Hepatocyte (in vitro differentiated cells): ENCODE data around the gene ZNF569. TPM values are rescaled to one million over a fixed set of nuclear protein-coding genes. Genes with fewer than 3 reads are reported as not detected.
A peak's percentile ranks its signal among the peaks of the same experiment; 100 is the strongest.

Experiments
- DNase-seq: peaks from one replicate; pipeline ENCODE4 v3.0.0-alpha.2; 2016; ENCODE audit warnings: low spot score
- H2AFZ ChIP-seq: fragments of 200-600 bp; sonication (generic); 2 replicates; pipeline ENCODE4 v1.6.0; 2016; ENCODE audit warnings: antibody characterized with exemption, mild to moderate bottlenecking
- H3K27ac ChIP-seq: fragments of 200-600 bp; sonication (generic); 2 replicates; pipeline ENCODE4 v1.5.1; 2016; ENCODE audit warnings: mild to moderate bottlenecking
- H3K27me3 ChIP-seq: fragments of 200-600 bp; sonication (generic); 2 replicates; pipeline ENCODE4 v1.6.1; 2016
- H3K36me3 ChIP-seq: fragments of 200-600 bp; sonication (generic); replicated peaks from 2 replicates; pipeline ENCODE4 v1.5.1; 2016; ENCODE audit warnings: low read depth; ENCODE audit not compliant: insufficient read depth
- H3K4me1 ChIP-seq: fragments of 200-600 bp; sonication (generic); 2 replicates; pipeline ENCODE4 v1.5.1; 2016; ENCODE audit warnings: mild to moderate bottlenecking, moderate library complexity; ENCODE audit not compliant: insufficient read depth
- H3K4me2 ChIP-seq: fragments of 200-600 bp; sonication (generic); 2 replicates; pipeline ENCODE4 v1.6.0; 2016
- H3K4me3 ChIP-seq: fragments of 200-600 bp; sonication (generic); 2 replicates; pipeline ENCODE4 v1.5.1; 2016; ENCODE audit warnings: mild to moderate bottlenecking
- H3K79me2 ChIP-seq: fragments of 200-600 bp; sonication (generic); 2 replicates; pipeline ENCODE4 v1.6.0; 2017; ENCODE audit warnings: mild to moderate bottlenecking
- H3K9me2 ChIP-seq: fragments of 200-600 bp; sonication (generic); replicated peaks from 2 replicates; pipeline ENCODE4 v1.6.0; 2017; ENCODE audit warnings: mild to moderate bottlenecking; ENCODE audit not compliant: insufficient read depth
- H3K9me3 ChIP-seq: fragments of 200-600 bp; sonication (generic); 2 replicates; pipeline ENCODE4 v1.5.1; 2016; ENCODE audit warnings: low read depth, mild to moderate bottlenecking
- H4K20me1 ChIP-seq: fragments of 200-600 bp; sonication (generic); 2 replicates; pipeline ENCODE4 v1.6.0; 2016; ENCODE audit warnings: mild to moderate bottlenecking; ENCODE audit not compliant: insufficient read depth, poor library complexity, severe bottlenecking
- EZH2 ChIP-seq: fragments of 200-600 bp; sonication (generic); IDR thresholded peaks from 2 replicates; pipeline ENCODE4 v1.6.1; 2016; ENCODE audit warnings: antibody characterized with exemption, mild to moderate bottlenecking, borderline replicate concordance
- EZH2phosphoT487 ChIP-seq: fragments of 200-600 bp; sonication (generic); IDR thresholded peaks from one replicate; pipeline ENCODE4 v1.6.1; 2018; ENCODE audit warnings: antibody characterized with exemption, mild to moderate bottlenecking, low read depth, moderate library complexity; ENCODE audit not compliant: unreplicated experiment, severe bottlenecking
- WGBS: methylation state at CpG from one replicate; pipeline ENCODE4 v1.1.6; 2016; ENCODE audit warnings: low lambda C conversion rate; ENCODE audit errors: missing lambda C conversion rate; 5-methylcytosine and 5-hydroxymethylcytosine counted together
- polyA plus RNA-seq: library from polyadenylated mRNA; unstranded; fragments of >200 nt; fragmentation: Nextera tagmentation; extraction: Ambion mirVana; gene quantifications from 2 replicates; pipeline ENCODE4 v1.2.1, GENCODE V29; 2016
- total RNA-seq: library from RNA; depleted of rRNA; stranded (reverse); fragments of >200 nt; gene quantifications from 2 replicates; pipeline ENCODE4 v1.2.3, GENCODE V29; 2014
- TF ChIP-seq, protein P1 (sequence below): fragments of 200-600 bp; sonication (generic); IDR thresholded peaks from 2 replicates; pipeline ENCODE4 v1.5.1; 2016; ENCODE audit warnings: antibody characterized with exemption, mild to moderate bottlenecking; ENCODE audit not compliant: poor library complexity

Gene ZNF569
- total and polyA plus RNA-seq, 2 experiments from 2014 or later, result 3.6 to 5.9 TPM

DNA sequence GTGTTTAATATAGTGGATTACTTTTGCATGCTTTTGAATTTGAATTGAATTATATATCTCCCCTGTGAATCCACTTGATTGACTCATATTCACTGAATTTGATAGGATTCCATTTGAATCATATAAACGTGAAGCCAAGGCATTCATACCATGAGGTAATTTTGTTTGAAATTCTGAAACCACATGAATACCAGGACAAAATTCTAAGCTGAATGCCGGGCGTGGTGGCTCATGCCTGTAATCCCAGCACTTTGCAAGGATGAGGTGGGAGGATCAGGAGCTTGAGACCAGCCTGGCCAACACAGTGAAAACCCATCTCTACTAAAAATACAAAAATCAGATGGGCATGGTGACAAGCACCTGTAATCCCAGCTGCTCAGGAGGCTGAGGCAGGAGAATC, 43.9 kb upstream of the ZNF569 start:
- DNase-seq, result no peak
- Histone ChIP-seq H3K9me3 (peaks cover 6% of the 10 kb centered on the region), H2AFZ (no peak overlapping the region), H3K9me2 (no peaks in the 10 kb centered on the region), H3K27ac (no peak overlapping the region), H3K4me1 (peaks cover 4% of the 10 kb centered on the region), H3K36me3 (no peaks in the 10 kb centered on the region), H3K4me2 (no peak overlapping the region), H3K79me2 (peaks cover 3% of the 10 kb centered on the region), H4K20me1 (no peaks in the 10 kb centered on the region), H3K27me3 (no peaks in the 10 kb centered on the region), H3K4me3 (no peak overlapping the region)
- 100% methylated on average over 3 of the region's 3 CpGs for WGBS
- TF ChIP-seq, protein P1, sequence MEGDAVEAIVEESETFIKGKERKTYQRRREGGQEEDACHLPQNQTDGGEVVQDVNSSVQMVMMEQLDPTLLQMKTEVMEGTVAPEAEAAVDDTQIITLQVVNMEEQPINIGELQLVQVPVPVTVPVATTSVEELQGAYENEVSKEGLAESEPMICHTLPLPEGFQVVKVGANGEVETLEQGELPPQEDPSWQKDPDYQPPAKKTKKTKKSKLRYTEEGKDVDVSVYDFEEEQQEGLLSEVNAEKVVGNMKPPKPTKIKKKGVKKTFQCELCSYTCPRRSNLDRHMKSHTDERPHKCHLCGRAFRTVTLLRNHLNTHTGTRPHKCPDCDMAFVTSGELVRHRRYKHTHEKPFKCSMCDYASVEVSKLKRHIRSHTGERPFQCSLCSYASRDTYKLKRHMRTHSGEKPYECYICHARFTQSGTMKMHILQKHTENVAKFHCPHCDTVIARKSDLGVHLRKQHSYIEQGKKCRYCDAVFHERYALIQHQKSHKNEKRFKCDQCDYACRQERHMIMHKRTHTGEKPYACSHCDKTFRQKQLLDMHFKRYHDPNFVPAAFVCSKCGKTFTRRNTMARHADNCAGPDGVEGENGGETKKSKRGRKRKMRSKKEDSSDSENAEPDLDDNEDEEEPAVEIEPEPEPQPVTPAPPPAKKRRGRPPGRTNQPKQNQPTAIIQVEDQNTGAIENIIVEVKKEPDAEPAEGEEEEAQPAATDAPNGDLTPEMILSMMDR, result no peak
- TF ChIP-seq EZH2 (no peak), EZH2phosphoT487 (no peak)

DNA sequence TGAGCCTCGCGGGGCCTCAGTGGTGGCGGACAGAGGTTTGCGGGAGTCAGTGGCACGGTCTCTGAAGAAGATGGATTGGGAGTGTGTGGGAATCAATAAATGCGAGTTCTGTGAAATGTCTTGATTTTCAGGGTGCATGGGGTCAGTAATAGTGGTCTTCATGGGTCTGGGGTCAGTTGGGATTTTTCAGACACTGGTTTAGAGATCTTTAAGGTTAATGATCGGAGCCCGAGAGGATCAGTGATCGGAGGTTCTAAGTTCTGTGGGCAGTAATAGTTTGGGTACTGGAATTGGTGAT, 39.9 kb upstream of the ZNF569 start:
- H3K4me1 ChIP-seq, result peaks cover 4% of the 10 kb centered on the region
- peak overlapping the region; percentile 85 for H3K4me2 ChIP-seq
- H3K36me3 ChIP-seq, result no peaks in the 10 kb centered on the region
- H3K27ac ChIP-seq, result peak overlapping the region; percentile 99
- no peak for DNase-seq
- 4% methylated on average over 9 of the region's 9 CpGs for WGBS
- TF ChIP-seq EZH2, result no peak
- TF ChIP-seq, protein P1, result no peak
- no peak for TF ChIP-seq EZH2phosphoT487
- H3K27me3 ChIP-seq, result no peaks in the 10 kb centered on the region
- H2AFZ ChIP-seq, result peak overlapping the region; percentile 92
- no peaks in the 10 kb centered on the region for H4K20me1 ChIP-seq
- H3K9me3 ChIP-seq, result no peaks in the 10 kb centered on the region
- H3K4me3 ChIP-seq, result peak overlapping the region; percentile 93
- no peaks in the 10 kb centered on the region for H3K9me2 ChIP-seq
- peaks cover 3% of the 10 kb centered on the region for H3K79me2 ChIP-seq

DNA sequence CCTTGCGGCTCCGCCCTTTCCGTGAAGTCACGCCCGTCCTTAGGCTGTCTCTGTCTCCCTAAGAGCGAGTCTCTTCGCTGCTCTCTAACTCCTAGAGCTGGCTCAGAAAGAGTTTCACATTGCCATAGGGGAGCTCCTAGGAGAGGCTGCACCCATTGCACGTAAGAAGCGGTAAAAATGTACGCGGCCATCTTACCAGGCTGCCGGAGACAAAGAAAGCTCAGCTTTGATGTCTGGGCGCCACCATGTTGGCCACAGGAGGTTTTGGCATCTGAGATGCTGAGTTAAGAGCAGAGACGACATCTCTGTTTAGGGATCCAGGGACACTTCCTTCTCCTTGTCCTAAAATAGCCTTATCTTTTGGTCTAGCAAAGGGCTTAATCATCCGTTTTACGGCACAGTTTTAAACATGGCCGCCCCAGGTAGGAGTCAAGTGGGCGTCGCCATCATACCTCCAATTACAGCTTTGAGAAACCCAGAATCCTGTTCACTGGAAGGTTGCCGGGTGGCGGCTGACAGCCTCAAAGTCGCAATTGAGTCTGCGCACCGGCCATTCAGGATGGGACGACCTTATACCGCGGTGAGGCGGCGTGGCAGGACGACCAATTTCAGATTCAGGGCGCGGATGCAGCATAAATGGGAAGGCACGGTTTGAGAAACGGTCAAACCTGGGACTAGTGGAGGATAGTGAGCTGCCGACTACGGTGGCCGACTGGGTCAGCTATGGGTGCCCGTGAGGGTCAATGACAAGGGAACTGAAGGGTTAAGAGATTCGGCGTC, 39.3 kb upstream of the ZNF569 start, which contains the start of gene ZNF793:
Gene ZNF793, plus strand, starts transcription at position 553 of the 780 bp plus-strand sequence. CDS start 16,501 bp downstream, outside the sequence.
- peak within 1 kb of the TSS; percentile 93 for H3K4me3 ChIP-seq
- no peaks in the 10 kb centered on the region for H3K27me3 ChIP-seq
- peak within 1 kb of the TSS; percentile 85 for H3K4me2 ChIP-seq
- peaks cover 4% of the 10 kb centered on the region for H3K4me1 ChIP-seq
- peak within 1 kb of the TSS; percentile 99 for H3K27ac ChIP-seq
- no peaks in the 10 kb centered on the region for H3K36me3 ChIP-seq
- TF ChIP-seq, protein P1, result no peak
- TF ChIP-seq EZH2 (no peak), EZH2phosphoT487 (no peak)
- peak; percentile 91 for DNase-seq
- peaks cover 3% of the 10 kb centered on the region for H3K79me2 ChIP-seq
- H3K9me2 ChIP-seq, result no peaks in the 10 kb centered on the region
- WGBS, result 4% methylated on average over 40 of the region's 40 CpGs
- no peaks in the 10 kb centered on the region for H3K9me3 ChIP-seq
- H4K20me1 ChIP-seq, result no peaks in the 10 kb centered on the region
- peak within 1 kb of the TSS; percentile 92 for H2AFZ ChIP-seq
